GM04503 (cell line): ENCODE results near the gene ANKRD13B.
"Not testable (repeated sequence)": the region's sequence is repeated elsewhere in the genome, so short reads cannot be mapped to it uniquely, and the experiment has no call there.

Experiments used
- DNase-seq: peaks from one replicate; pipeline ENCODE4 v3.0.0-alpha.2; 2012; ENCODE audit warnings: low read depth

ANKRD13B gene

DNA sequence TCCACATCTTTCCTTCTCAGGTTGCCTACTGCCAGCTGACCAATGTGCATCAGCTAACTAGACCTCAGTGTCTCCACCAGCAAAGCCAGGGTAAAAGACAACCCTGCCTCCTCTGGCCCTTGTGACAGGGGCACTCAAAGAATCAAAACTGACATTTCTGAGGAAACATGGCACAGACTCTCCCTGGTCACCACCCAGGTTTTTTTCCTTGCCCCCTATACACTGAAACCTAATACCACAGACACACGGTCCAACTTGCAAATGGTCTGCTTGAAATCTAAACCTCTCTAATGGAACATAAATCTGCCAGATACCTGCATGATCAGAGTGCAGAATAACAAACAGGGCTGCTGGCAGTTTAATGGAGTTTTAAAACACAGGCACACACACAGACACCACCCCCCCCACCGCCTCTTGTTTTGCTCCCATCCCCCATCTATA is 49.3 kb downstream of the ANKRD13B start:
- DNase-seq, result no peak

DNA sequence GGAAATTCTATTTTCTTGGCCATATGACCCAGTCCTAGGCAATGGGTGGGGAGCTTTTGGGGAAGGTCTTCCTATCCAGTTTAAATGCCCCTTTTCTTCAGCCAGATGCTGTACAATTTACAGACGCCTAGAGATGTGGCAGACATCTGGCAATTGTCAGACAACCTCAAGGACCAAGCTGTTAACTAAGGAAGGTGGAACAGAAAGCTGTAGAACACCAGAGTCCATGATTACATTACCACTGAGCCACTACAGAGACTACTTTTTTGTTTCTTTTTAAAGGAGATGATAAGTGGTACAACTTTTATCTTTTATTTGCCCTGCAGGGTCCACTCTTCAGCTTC is 50.9 kb downstream of the ANKRD13B start:
- no peak for DNase-seq

DNA sequence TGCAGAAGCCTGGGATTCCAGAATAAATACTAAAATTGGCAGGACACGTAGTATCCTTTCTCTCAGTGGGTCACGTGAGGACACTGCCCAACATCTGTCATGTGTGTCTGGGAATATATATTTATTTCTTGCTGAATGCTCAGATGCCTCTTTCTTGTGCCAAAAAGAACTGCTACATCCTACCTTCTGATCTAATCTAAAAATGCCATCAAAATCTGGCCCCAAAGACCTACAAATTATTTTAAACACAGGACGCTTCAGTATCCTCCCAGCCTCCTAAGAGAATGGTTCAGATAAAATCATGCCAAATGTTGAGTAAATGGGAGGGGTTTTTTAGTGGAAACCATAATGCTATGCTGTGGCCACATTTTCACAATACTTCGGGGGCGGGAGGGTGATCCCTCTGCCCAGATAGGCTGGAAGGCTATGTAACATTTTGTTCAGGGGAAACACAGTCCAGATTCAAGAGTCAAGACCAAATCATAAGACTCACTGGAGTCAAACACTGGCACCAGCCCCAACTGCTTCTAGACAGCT is 52.7 kb downstream of the ANKRD13B start:
- DNase-seq, result peak; percentile 79

DNA sequence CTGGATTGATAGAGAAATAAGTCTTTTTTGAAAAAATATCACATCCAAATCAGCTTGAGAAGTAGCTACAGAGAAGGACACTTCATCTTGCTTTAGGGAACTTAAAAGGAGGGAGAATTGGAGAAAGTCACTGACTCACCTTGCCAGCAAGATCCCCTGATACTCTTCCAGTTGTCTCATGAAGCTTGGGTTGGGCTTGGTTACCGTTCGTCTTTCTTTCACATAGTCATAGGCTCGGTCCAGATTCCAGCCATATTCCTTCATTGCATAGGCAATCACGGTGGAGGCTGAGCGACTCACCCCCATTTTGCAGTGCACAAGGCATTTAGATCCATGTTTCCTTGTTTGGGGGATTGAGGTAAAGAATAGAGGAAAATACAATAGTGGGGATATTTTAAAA is 55.1 kb downstream of the ANKRD13B start:
- DNase-seq, result no peak

DNA sequence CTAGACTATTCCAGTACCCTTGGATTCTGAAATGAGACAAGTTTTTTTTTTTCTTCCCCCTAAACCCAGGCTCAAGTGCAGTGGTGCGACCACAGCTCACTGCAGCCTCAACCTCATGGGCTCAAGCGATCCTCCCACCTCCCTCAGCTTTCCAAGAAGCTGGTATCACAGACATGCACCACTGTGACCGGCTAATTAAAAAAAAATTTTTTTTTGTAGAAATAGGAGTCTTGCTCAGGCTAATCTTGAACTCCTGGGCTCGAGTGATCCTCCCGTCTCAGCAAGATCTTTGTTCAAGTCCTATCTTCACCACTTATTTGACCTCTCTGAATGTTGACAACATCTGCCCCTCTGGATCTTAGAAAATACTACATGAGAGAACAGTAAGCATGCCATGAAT is 56.4 kb downstream of the ANKRD13B start:
- no peak for DNase-seq

DNA sequence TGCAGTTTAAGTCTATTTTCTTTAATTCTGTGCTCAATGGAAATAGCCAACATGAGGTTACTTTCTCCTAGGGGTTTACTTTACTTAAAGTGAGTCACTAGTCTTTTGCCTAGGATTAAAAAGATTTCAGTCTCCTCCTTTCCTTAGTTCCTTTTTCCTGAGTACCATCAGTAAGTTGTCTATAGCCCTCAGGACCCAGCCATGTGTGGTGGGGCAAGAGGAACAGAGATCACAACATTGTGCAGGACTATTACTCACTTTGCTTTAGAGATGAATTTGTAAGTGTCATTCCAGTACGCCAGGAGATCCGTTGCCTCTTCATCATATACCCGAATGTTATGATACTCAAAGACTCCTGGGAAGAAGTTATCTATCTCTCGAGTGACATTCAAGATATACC is 57.5 kb downstream of the ANKRD13B start:
- no peak for DNase-seq

DNA sequence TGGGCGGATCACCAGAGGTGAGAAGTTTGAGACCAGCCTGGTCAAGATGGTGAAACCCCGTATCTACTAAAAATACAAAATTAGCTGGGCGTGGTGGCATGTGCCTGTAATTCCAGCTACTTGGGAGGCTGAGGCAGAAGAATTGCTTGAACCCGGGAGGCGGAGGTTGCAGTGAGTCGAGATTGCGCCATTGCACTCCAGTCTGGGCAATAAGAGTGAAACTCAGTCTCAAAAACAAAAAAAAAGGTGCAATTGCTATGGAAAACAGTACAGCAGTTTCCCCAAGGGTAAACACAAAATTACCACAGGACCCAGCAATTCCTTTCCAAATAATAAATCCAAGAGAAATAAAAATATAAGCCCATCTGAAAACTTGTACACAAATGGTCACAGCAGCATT is 59.0 kb downstream of the ANKRD13B start:
- DNase-seq, result not testable (repeated sequence)

DNA sequence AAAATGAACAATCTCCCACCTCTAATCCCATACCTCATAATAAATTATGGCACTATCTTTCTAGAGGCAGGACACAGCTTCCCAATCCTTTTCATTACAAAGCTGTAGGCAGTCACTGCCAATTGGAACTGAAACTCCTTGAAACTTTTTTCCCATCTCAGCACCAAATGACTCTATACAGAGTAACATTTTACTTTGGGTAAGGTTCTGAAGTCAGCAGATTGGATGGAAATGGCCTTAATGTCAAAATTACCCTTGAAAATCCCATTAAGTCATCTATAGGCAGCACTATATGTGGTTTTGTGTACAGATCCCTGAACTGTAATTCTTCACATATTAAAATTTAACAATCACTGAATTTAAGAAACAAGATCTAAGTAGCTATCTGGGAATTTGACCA is 60.0 kb downstream of the ANKRD13B start:
- no peak for DNase-seq

DNA sequence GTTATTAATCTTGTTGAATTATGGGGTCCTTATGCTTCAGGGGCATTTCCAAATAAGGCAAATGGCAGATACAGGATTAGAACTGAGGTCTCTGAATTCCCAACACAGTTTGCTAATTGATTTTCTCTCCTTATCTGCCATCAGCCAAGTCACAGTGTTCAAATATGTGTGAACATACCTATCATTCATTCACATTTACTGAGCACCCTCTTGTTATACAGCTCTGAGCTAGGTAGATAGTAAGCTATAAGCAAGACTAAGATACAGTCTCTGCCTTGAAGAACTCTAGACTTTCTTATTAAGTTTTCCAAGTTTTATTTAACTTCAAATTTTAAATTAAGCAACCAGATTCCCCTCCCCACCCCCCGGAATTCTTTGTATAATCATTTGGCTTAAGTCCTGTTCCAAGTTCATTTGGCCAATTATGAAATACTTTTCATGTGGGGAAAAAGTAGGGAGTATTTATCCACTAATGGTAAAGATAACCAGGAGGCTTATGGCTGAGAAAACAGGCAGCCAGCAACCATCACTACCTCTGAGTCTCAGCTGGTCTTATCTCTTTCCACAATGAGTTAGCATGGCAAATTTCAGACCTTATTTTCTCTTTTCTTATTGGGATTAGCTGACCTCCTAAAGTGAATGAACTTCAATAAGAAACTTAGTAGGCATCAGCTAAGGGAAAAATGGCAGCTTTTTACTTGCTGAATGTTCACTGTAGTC is 61.2 kb downstream of the ANKRD13B start:
- no peak for DNase-seq

DNA sequence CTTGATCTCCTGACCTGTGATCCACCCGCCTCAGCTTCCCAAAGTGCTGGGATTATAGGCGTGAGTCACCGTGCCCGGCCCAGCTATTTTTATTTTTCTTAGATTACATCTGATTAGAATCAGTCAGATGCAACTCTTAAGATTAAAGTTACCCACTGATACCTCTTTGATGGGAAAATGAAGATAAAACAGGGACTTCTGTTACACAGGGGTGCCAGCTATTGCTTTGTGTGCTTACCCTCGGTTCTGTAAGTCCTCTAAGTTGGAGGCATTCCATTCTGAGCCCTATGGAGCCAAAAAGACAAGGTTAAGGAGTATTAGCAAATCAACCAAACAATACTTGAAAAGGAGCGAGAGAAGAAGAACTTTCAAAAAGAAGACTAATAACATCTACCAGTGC is 62.4 kb downstream of the ANKRD13B start:
- DNase-seq, result no peak

DNA sequence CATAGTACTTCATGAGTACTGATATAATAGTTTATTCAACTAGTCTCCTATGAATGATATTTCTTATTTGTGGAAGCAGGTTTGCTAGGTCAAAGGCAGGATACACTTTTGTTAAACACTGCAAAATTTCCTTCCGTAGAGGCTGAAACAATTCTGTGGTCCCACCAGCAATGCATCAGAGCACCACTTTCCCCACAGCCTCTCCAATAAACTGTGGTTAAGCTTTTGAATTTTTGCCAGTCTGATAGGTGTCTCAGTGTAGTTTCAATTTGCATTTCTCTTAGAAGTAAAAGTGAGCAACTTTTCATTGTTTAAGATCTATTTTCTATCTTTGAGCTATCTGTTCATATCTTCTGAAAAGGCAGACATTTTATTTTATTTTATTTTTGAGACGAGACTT is 66.2 kb downstream of the ANKRD13B start:
- no peak for DNase-seq

DNA sequence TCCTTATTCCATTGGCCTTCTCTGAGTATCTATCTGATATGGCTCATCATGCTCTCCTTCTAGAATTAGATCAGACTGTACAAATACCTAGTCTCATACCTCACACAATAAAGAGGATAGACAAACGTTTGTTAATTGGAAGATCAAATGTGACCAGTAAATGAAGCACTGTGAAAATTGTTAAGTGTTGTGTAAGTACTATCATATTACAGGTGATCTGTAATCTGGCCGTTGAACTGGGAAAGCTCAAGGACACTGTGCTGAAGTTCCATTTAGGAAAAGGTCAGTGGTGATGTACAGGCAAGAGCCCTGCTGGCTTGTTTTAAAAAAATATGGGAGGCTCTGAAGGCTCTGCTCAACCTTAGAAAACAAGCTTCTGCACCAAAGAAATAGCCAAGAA is 68.3 kb downstream of the ANKRD13B start:
- no peak for DNase-seq

DNA sequence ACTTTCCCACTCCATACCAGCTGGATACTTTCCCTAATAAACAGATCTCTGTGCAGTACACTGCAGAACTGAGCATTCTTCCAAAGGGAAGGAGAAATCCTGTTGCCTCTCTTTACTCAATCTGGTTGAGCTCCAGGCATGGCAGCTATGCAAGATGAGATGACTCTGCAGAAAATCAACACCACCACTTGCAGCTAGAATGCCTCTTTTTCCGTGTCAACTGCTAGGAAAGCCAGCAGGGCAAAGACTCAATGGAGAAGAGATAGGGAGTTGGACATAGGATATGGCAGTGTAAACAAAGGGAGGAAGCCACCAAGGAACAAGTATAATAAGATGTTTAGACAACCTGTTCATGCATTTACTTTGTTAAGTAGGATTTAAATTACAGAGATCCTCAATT is 70.2 kb downstream of the ANKRD13B start:
- DNase-seq, result no peak
